ENCODE data around the gene MEAK7. TPM values are rescaled to one million over a fixed set of nuclear protein-coding genes. Genes with fewer than 3 reads are reported as not detected.

MEAK7 gene
- total RNA-seq, 1 experiment from 2014 or later: 21.5 TPM

GRCh38 chr16:84464116-84464515 is 40.3 kb downstream of the MEAK7 start:
- Mint-ChIP-seq H3K9me3 (peaks cover 19 to 21% of the 10 kb centered on the region in 2 experiments), H3K36me3 (ENCODE audit: insufficient read depth in 1 of 3, low read depth in 3 of 3) (peaks cover 26 to 49% (median 27%) of the 10 kb centered on the region in 3 experiments), H3K4me1 (no peaks in the 10 kb centered on the region), H3K27ac (no peak overlapping the region), H3K27me3 (ENCODE audit: low read depth) (peaks cover 3% of the 10 kb centered on the region; the same call in 1 of the 2 replicates), H3K4me3 (no peak overlapping the region)
- H3K4me1 ChIP-seq (ENCODE audit: insufficient read depth, low read length): no peaks in the 10 kb centered on the region
- H3K4ac ChIP-seq (ENCODE audit: low read depth, low read length): no peak overlapping the region
- H3K14ac ChIP-seq (ENCODE audit: insufficient read depth, low read length): no peak overlapping the region
- H3K27me3 ChIP-seq (ENCODE audit: insufficient read depth, low read length): no peaks in the 10 kb centered on the region
- no peak for DNase-seq
- no peak overlapping the region for H2BK5ac ChIP-seq (ENCODE audit: insufficient read length, low read length)
- H4K8ac ChIP-seq (replicated peaks; ENCODE audit: insufficient read length, low read depth, low read length): no peak overlapping the region
- no peaks in the 10 kb centered on the region for H3K23me2 ChIP-seq (ENCODE audit: insufficient read length, low read depth, low read length, poor library complexity, severe bottlenecking)
- no peak overlapping the region for H3K56ac ChIP-seq (ENCODE audit: insufficient read length, low read depth, low read length)
- H3K18ac ChIP-seq (ENCODE audit: insufficient read length, low read depth, low read length): no peak overlapping the region
- H3K27ac ChIP-seq (ENCODE audit: insufficient read length, low read depth, low read length): no peak overlapping the region
- H2AK5ac ChIP-seq (ENCODE audit: insufficient read length, low read length): no peak overlapping the region
- TF ChIP-seq, protein P1, sequence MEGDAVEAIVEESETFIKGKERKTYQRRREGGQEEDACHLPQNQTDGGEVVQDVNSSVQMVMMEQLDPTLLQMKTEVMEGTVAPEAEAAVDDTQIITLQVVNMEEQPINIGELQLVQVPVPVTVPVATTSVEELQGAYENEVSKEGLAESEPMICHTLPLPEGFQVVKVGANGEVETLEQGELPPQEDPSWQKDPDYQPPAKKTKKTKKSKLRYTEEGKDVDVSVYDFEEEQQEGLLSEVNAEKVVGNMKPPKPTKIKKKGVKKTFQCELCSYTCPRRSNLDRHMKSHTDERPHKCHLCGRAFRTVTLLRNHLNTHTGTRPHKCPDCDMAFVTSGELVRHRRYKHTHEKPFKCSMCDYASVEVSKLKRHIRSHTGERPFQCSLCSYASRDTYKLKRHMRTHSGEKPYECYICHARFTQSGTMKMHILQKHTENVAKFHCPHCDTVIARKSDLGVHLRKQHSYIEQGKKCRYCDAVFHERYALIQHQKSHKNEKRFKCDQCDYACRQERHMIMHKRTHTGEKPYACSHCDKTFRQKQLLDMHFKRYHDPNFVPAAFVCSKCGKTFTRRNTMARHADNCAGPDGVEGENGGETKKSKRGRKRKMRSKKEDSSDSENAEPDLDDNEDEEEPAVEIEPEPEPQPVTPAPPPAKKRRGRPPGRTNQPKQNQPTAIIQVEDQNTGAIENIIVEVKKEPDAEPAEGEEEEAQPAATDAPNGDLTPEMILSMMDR (conservative IDR thresholded peaks at IDR 0.05): no peak
- no peak overlapping the region for H2BK20ac ChIP-seq (ENCODE audit: low read depth, low read length, poor library complexity, severe bottlenecking)
- no peaks in the 10 kb centered on the region for H3K79me1 ChIP-seq (ENCODE audit: insufficient read depth, low read depth, low read length, poor library complexity, severe bottlenecking)
- H2BK15ac ChIP-seq (ENCODE audit: low read depth, low read length): no peak overlapping the region
- no peak overlapping the region for H2BK12ac ChIP-seq (ENCODE audit: insufficient read length, low read depth, low read length)
- no peak overlapping the region for H3K4me2 ChIP-seq (ENCODE audit: insufficient read depth, insufficient read length, low read length)
- H3K9ac ChIP-seq (ENCODE audit: extremely low read depth, insufficient read length, low read length): no peak overlapping the region
- no peaks in the 10 kb centered on the region for H3K9me3 ChIP-seq (ENCODE audit: control insufficient read depth, low read depth, low read length)
- H4K91ac ChIP-seq (ENCODE audit: insufficient read length, low read depth, low read length): no peak overlapping the region
- H4K5ac ChIP-seq (ENCODE audit: insufficient read length, low read depth, low read length): no peak overlapping the region
- H3T11ph ChIP-seq (ENCODE audit: low read length): no peak overlapping the region
- H3K23ac ChIP-seq (ENCODE audit: insufficient read length, low read depth, low read length): no peak overlapping the region
- H4K20me1 ChIP-seq (ENCODE audit: control insufficient read depth, insufficient read depth, insufficient read length): no peaks in the 10 kb centered on the region
- no CpG with 5 or more reads among the region's 6 CpGs for WGBS (ENCODE audit: extremely low coverage, insufficient read length, low lambda C conversion rate)
- H2AFZ ChIP-seq (ENCODE audit: low read length): no peak overlapping the region
- no peaks in the 10 kb centered on the region for H3K79me2 ChIP-seq (ENCODE audit: insufficient read depth, low read length)
- no peak overlapping the region for H2BK120ac ChIP-seq (ENCODE audit: low read depth, low read length, poor library complexity, severe bottlenecking)
